SK-N-SH (cell line): Measurements from ENCODE around the gene FLYWCH1. TPM values are rescaled to one million over a fixed set of nuclear protein-coding genes. Genes with fewer than 3 reads are reported as not detected.

ENCODE experiments used
- CTCF ChIA-PET: fragments of 300-600, 350-600 bp; formaldehyde crosslinking; extraction: SDS; loops from one replicate; lab custom pipeline; 2021; lab: Yijun Ruan, JAX
- POLR2A ChIA-PET: fragments of 350-600 bp; sonication (Branson Sonifier 250); formaldehyde crosslinking; extraction: SDS; loops from one replicate; lab custom pipeline; 2020; ENCODE audit warnings: antibody characterized with exemption, inconsistent platforms; lab: Yijun Ruan, JAX
- DNase-seq: peaks from one replicate; pipeline ENCODE4 v3.0.0; 2012
- H2AFZ ChIP-seq: fragments of 200-600 bp; sonication (generic); 2 replicates; pipeline ENCODE4 v1.8.1; 2016; ENCODE audit warnings: antibody characterized with exemption, mild to moderate bottlenecking, low read depth
- H3F3A ChIP-seq: fragments of 200-600 bp; sonication (generic); replicated peaks from 2 replicates; pipeline ENCODE3; 2016; ENCODE audit warnings: antibody characterized with exemption, mild to moderate bottlenecking; ENCODE audit not compliant: insufficient read depth
- H3K27ac ChIP-seq, 2 experiments: fragments of 200-500 bp in 1 of 2; fragments of 200-600 bp in 1 of 2; sonication (Bioruptor generic) in 1 of 2; sonication (generic), shearing (Covaris generic) in 1 of 2; 2 replicates each; pipeline versions ENCODE4 v1.5.1 to v1.6.1; 2014 to 2016; ENCODE audit warnings: low read depth in 2 of 2, inconsistent platforms in 1 of 2, low read length in 1 of 2, mild to moderate bottlenecking in 1 of 2, mixed read lengths in 1 of 2
- H3K27me3 ChIP-seq: fragments of 200-600 bp; sonication (generic), shearing (Covaris generic); 2 replicates; pipeline ENCODE4 v1.6.1; 2016; ENCODE audit warnings: mixed run types; ENCODE audit not compliant: insufficient read depth
- H3K36me3 ChIP-seq, 2 experiments: fragments of 200-500 bp in 1 of 2; fragments of 200-600 bp in 1 of 2; sonication (Bioruptor generic) in 1 of 2; sonication (generic) in 1 of 2; replicated peaks in 1 of 2; 2 replicates each; pipeline versions ENCODE3 to v1.5.1; 2014 to 2016; ENCODE audit warnings: low read length in 1 of 2, mild to moderate bottlenecking in 1 of 2; ENCODE audit not compliant: insufficient read depth in 2 of 2, control insufficient read depth in 1 of 2
- H3K4me1 ChIP-seq, 2 experiments: fragments of 200-500 bp in 1 of 2; fragments of 200-600 bp in 1 of 2; sonication (Bioruptor generic) in 1 of 2; sonication (generic), shearing (Covaris generic) in 1 of 2; 2 replicates each; pipeline versions ENCODE4 v1.5.1 to v1.6.1; 2014 to 2016; ENCODE audit warnings: low read depth in 1 of 2, low read length in 1 of 2, mixed run types in 1 of 2; ENCODE audit not compliant: insufficient read depth in 2 of 2, control insufficient read depth in 1 of 2
- H3K4me2 ChIP-seq: fragments of 200-600 bp; sonication (generic), shearing (Covaris generic); 2 replicates; pipeline ENCODE4 v1.6.1; 2017; ENCODE audit warnings: mixed run types
- H3K4me3 ChIP-seq, 2 experiments: fragments of 200-500 bp in 1 of 2; fragments of 200-600 bp in 1 of 2; sonication (Bioruptor generic) in 1 of 2; sonication (generic), shearing (Covaris generic) in 1 of 2; 2 replicates each; pipeline versions ENCODE4 v1.5.1 to v1.8.1; 2014 to 2016; ENCODE audit warnings: low read depth in 2 of 2, inconsistent platforms in 1 of 2, low read length in 1 of 2, mild to moderate bottlenecking in 1 of 2, mixed read lengths in 1 of 2, moderate library complexity in 1 of 2
- H3K79me2 ChIP-seq: fragments of 200-600 bp; sonication (generic); 2 replicates; pipeline ENCODE4 v1.8.1; 2017; ENCODE audit warnings: mild to moderate bottlenecking; ENCODE audit not compliant: insufficient read depth
- H3K9ac ChIP-seq: fragments of 200-600 bp; sonication (generic); 2 replicates; pipeline ENCODE4 v1.6.1; 2017; ENCODE audit warnings: mixed run types
- H3K9me2 ChIP-seq: fragments of 200-600 bp; sonication (generic); 2 replicates; pipeline ENCODE4 v1.6.1; 2017; ENCODE audit warnings: mixed run types
- H3K9me3 ChIP-seq: fragments of 200-600 bp; sonication (generic); 2 replicates; pipeline ENCODE4 v1.6.1; 2017; ENCODE audit warnings: mixed run types, mild to moderate bottlenecking, moderate library complexity
- H4K20me1 ChIP-seq: fragments of 200-600 bp; sonication (generic); 2 replicates; pipeline ENCODE4 v1.6.1; 2017; ENCODE audit warnings: mild to moderate bottlenecking, mixed run types; ENCODE audit not compliant: insufficient read depth
- CHD2 ChIP-seq: fragments of 150-350 bp; IDR thresholded peaks from 2 replicates; pipeline ENCODE4 v1.6.1; 2018; ENCODE audit warnings: low read length; ENCODE audit not compliant: partially characterized antibody
- ELF1 ChIP-seq: IDR thresholded peaks from 2 replicates; pipeline ENCODE4 v1.4.0; 2012
- EZH2phosphoT487 ChIP-seq: fragments of 200-600 bp; sonication (generic); IDR thresholded peaks from 2 replicates; pipeline ENCODE4 v1.6.1; 2017; ENCODE audit warnings: low read depth, mixed run types, mild to moderate bottlenecking, antibody characterized with exemption, moderate library complexity, borderline replicate concordance
- FOXJ3 ChIP-seq: sonication (generic); formaldehyde crosslinking; IDR thresholded peaks from 2 replicates; pipeline ENCODE4 v1.5.1; 2020; ENCODE audit warnings: mild to moderate bottlenecking, missing genetic modification reagents
- IRF3 ChIP-seq: fragments of 150-350 bp; IDR thresholded peaks from 2 replicates; pipeline ENCODE4 v1.6.1; 2016; ENCODE audit warnings: mild to moderate bottlenecking, low read depth, low read length
- JUND ChIP-seq: IDR thresholded peaks from 2 replicates; pipeline ENCODE4 v1.4.0; 2012
- MAX ChIP-seq: IDR thresholded peaks from 2 replicates; pipeline ENCODE4 v1.4.0; 2012; ENCODE audit warnings: low read depth
- MEF2A ChIP-seq: IDR thresholded peaks from 2 replicates; pipeline ENCODE4 v1.4.0; 2012; ENCODE audit warnings: low read depth, borderline replicate concordance
- MXI1 ChIP-seq: IDR thresholded peaks from 2 replicates; pipeline ENCODE4 v1.6.1; 2012; ENCODE audit warnings: mild to moderate bottlenecking, low read depth, low read length, improper control_type of control experiment
- NRF1 ChIP-seq: IDR thresholded peaks from 2 replicates; pipeline ENCODE4 v1.6.1; 2012; ENCODE audit warnings: low read depth, mild to moderate bottlenecking, low read length
- PBX3 ChIP-seq: IDR thresholded peaks from 2 replicates; pipeline ENCODE4; 2012
- POLR2AphosphoS5 ChIP-seq: IDR thresholded peaks from 2 replicates; pipeline ENCODE4 v1.6.1; 2012; ENCODE audit warnings: low read depth, low read length
- RAD21 ChIP-seq: IDR thresholded peaks from 2 replicates; pipeline ENCODE4 v1.6.1; 2012; ENCODE audit warnings: mild to moderate bottlenecking, low read length
- RCOR1 ChIP-seq: fragments of 150-350 bp; IDR thresholded peaks from 2 replicates; pipeline ENCODE4 v1.6.1; 2017; ENCODE audit warnings: antibody characterized with exemption, low read length
- REST ChIP-seq: IDR thresholded peaks from 2 replicates; pipeline ENCODE4 v1.6.1; 2012; ENCODE audit warnings: mild to moderate bottlenecking, low read depth, low read length, moderate library complexity
- RFX5 ChIP-seq: IDR thresholded peaks from 2 replicates; pipeline ENCODE4 v1.6.1; 2012; ENCODE audit warnings: mild to moderate bottlenecking, improper control_type of control experiment, low read length
- RXRA ChIP-seq: IDR thresholded peaks from 2 replicates; pipeline ENCODE4 v1.4.0; 2012; ENCODE audit warnings: low read depth, mild to moderate bottlenecking, borderline replicate concordance
- SMC3 ChIP-seq: IDR thresholded peaks from 2 replicates; pipeline ENCODE4 v1.6.1; 2012; ENCODE audit warnings: low read depth, low read length, improper control_type of control experiment
- TCF12 ChIP-seq: IDR thresholded peaks from 2 replicates; pipeline ENCODE4 v1.4.0; 2012
- TEAD4 ChIP-seq: IDR thresholded peaks from 2 replicates; pipeline ENCODE4 v1.4.0; 2012; ENCODE audit warnings: mild to moderate bottlenecking, borderline replicate concordance; ENCODE audit not compliant: insufficient read depth
- USF1 ChIP-seq: IDR thresholded peaks from 2 replicates; pipeline ENCODE4 v1.4.0; 2012; ENCODE audit warnings: low read depth, borderline replicate concordance
- WGBS: methylation state at CpG from one replicate; pipeline ENCODE4 v1.1.6; 2017; ENCODE audit warnings: low lambda C conversion rate; 5-methylcytosine and 5-hydroxymethylcytosine counted together
- polyA plus RNA-seq, 3 experiments: library from polyadenylated mRNA; depleted of rRNA; stranded (reverse); fragments of >200 nt; gene quantifications; 2 replicates each; pipeline ENCODE4 v1.2.3, GENCODE V29; 2012

The FLYWCH1 gene
- polyA plus RNA-seq, 1 of the 3 experiments (the other 2 are of a cell fraction): 30.1 TPM

- TF ChIP-seq NRF1: no peak
- TF ChIP-seq FOXJ3 (CRISPR knock-in tag): no peak
- no peak for TF ChIP-seq RXRA
- no peak for TF ChIP-seq RAD21
- no peak for TF ChIP-seq REST
- TF ChIP-seq MXI1: no peak
- TF ChIP-seq ELF1: no peak
- TF ChIP-seq SMC3: no peak
- TF ChIP-seq USF1: no peak
- Histone ChIP-seq H3K9me2 (no peaks in the 10 kb centered on the region), H3K27me3 (no peaks in the 10 kb centered on the region), H4K20me1 (no peaks in the 10 kb centered on the region), H3F3A (peaks cover 10% of the 10 kb centered on the region), H3K27ac (no peak overlapping the region), H3K4me3 (peak overlapping the region in 1 of 2 experiments; percentile 69; a peak in 2 of 4 replicates), H2AFZ (no peak overlapping the region), H3K36me3 (no peaks in the 10 kb centered on the region), H3K79me2 (peaks cover 16% of the 10 kb centered on the region; the same call in 1 of the 2 replicates), H3K9ac (peak overlapping the region; percentile 93; the same call in 1 of the 2 replicates), H3K4me2 (peak overlapping the region; percentile 98), H3K9me3 (no peaks in the 10 kb centered on the region), H3K4me1 (peaks cover 4 to 18% of the 10 kb centered on the region in 2 experiments; a peak in 2 of 4 replicates)
- DNase-seq: no peak
- WGBS: 95% methylated on average over 33 of the region's 33 CpGs
- CTCF ChIA-PET: interaction anchor here (0.6 to 3.1 kb wide), 8 partner anchors 9 to 148 kb away, joined by 3 to 25 read pairs (median 3); partner anchors contain the start of gene KREMEN2
- POLR2A ChIA-PET: interaction anchor here (0.8 to 2.2 kb wide), 3 partner anchors 12 to 19 kb away, joined by 3 to 12 read pairs (median 4); partner anchors contain the start of gene PAQR4
Measured at GRCh38 chr16:2981177-2981898, 69.6 kb downstream of the FLYWCH1 start.

GRCh38 chr16:2981899-2982250 lies 70.1 kb downstream of the FLYWCH1 start:
- POLR2A ChIA-PET: interaction anchor here (1.3 to 2.2 kb wide), 2 partner anchors 8 to 12 kb away, joined by 4 to 12 read pairs; partner anchors contain the start of gene PAQR4
- TF ChIP-seq MAX: no peak
- no peak for TF ChIP-seq RCOR1
- no peak for TF ChIP-seq JUND
- TF ChIP-seq PBX3: no peak
- TF ChIP-seq CHD2: no peak
- TF ChIP-seq ELF1: no peak
- TF ChIP-seq MXI1: no peak
- TF ChIP-seq POLR2AphosphoS5: no peak
- no peak for TF ChIP-seq TCF12
- no peak for TF ChIP-seq EZH2phosphoT487
- TF ChIP-seq RFX5: no peak
- TF ChIP-seq MEF2A: no peak
- TF ChIP-seq TEAD4: no peak
- no peak for TF ChIP-seq IRF3
- Histone ChIP-seq H3K4me1 (peaks cover 4 to 24% of the 10 kb centered on the region in 2 experiments; a peak in 2 of 4 replicates), H3K79me2 (peaks cover 16% of the 10 kb centered on the region; the same call in 1 of the 2 replicates), H3K36me3 (no peaks in the 10 kb centered on the region), H3K27ac (no peak overlapping the region), H3K4me3 (no peak overlapping the region), H3K27me3 (no peaks in the 10 kb centered on the region), H4K20me1 (no peaks in the 10 kb centered on the region), H3F3A (peaks cover 10% of the 10 kb centered on the region), H3K9me3 (no peaks in the 10 kb centered on the region), H3K9ac (no peak overlapping the region), H3K9me2 (no peaks in the 10 kb centered on the region), H2AFZ (no peak overlapping the region), H3K4me2 (no peak overlapping the region)
- WGBS: 88% methylated on average over 4 of the region's 4 CpGs
- CTCF ChIA-PET: interaction anchor here (1.0 to 3.1 kb wide), 6 partner anchors 8 to 148 kb away, joined by 3 to 25 read pairs (median 4); partner anchors contain the start of gene KREMEN2
- no peak for DNase-seq
